GM21447 (cell line): ENCODE measurements around the gene PROSER2.
"Not testable (repeated sequence)": the region's sequence is repeated elsewhere in the genome, so short reads cannot be mapped to it uniquely, and the experiment has no call there.

ENCODE experiments used
- ATAC-seq: cut with Tn5 transposase; IDR thresholded peaks from one replicate; pipeline ENCODE4 v1.9.1; 2021; ENCODE audit not compliant: unreplicated experiment

The PROSER2 gene

DNA sequence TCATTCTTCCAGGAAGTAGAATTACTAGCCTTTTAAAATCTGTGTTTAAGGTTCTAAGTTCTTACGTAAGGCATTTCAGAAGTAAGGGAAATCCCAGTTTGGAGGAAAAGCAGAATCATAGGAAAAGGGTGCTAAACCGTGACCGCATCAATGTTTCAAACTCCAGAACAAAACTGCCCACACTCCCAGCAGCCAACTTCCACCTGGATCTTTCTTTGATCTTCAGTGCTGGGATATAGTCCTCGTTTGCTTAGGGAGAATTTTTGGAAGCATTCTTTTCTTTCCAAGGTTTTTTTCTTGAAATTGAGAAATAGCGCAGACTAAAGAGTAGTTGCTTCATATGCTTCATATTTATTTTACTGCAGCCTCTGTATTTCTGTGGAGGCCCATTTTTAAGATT is 8.9 kb downstream of the PROSER2 start:
- no peak for ATAC-seq

DNA sequence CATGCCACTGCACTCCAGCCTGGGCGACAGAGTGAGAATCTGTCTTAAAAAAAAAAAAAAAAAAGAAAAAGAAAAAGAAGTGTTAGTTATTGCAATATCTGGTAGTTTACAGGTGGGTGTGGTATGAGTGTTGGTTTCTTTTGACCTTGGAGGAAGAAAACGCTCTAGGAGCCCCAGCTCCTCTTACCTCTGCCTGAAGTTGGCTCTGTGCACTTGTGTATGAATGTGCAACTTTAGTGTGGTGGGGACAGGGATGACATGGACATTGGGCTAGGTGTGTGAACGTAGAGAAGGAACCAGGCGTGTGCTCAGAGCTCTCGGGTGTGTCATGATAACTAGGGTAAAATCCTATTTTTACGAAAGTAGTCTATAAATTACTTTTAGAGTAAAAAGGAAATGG is 11.9 kb downstream of the PROSER2 start:
- ATAC-seq: no peak

DNA sequence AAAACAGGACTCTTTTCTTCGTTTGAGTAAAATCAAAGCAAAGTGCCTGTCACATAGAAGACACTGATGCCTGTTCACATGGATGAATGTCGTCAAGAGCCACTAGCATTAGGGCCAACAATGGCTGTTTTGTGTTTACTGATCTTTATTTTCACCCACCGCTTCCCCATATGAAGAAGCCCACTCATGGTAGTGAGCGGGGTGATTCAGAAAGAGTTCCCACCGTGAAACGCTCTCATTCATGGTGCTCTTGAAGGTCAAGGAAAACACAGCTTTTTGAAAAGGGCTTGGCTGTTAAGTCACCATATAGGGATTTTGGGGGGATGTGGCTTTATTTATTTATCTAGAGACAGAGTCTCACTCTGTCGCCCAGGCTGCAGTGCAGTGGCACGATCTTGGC is 12.5 kb downstream of the PROSER2 start:
- ATAC-seq: no peak

GRCh38 chr10:11837372-11838161 is 14.4 kb downstream of the PROSER2 start:
- ATAC-seq: no peak

- ATAC-seq: no peak
Measured at GRCh38 chr10:11838298-11838852, 15.2 kb downstream of the PROSER2 start.

GRCh38 chr10:11841375-11841774 is 18.2 kb downstream of the PROSER2 start:
- no peak for ATAC-seq

DNA sequence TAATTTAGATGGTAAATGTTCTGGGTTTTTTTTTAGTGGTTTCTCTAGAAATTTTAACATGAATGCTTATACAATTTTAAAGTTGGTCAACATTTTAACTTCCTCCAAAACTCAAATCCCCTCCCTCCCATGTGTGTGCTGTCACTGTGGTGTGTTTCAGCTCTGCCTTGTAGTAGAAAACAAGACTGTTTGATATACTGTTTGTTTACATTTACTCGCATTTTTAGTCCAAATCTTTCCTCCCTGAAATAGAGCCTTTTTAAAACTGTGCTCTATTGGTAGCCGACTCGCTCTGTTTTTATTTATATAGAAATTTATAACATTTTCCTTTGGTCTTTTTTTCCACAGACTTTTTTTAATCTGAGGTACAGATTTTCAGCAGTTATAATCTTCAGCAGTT is 19.3 kb downstream of the PROSER2 start:
- ATAC-seq: no peak

DNA sequence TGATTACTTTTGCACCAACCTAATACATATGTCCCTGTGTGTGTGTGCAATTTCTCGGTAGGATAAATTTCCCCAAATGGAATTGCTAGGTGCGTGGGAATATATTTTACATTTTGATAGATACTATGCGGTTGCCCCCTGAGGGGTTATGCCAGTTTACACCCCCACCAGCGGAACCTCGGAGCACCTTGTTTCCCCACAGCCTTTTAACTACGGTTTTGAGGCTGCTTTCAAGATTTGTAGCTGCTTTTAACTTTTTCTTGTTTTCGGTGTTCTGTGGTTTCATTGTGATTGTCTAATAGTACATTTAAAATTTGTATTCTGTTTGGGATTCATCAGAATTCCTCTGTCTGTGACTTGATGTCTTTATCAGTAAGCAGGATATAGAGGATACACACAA is 22.0 kb downstream of the PROSER2 start:
- no peak for ATAC-seq

GRCh38 chr10:11846542-11846941 is 23.4 kb downstream of the PROSER2 start:
- ATAC-seq: no peak

GRCh38 chr10:11849277-11849676 is 26.1 kb downstream of the PROSER2 start:
- ATAC-seq: no peak

DNA sequence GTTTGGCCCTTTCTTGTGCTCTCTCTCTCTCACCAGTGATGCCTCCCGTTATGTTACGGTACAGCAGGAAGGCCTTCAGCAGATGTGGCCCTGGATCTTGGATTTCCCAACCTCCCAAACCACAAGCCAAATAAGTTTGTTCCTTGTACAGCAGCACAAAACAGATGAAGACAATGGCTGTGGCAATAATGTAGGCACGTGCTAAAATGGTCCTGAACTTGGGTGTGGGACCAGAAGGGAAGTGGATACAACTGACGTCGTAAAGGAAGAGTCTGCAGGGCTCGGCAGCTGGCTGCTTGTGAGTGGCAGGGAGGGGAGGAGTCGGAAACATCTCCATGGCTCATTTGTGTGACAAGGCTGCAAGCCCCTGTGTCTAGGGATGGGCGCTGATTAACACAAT is 26.8 kb downstream of the PROSER2 start:
- ATAC-seq: no peak

- ATAC-seq: no peak
Measured at GRCh38 chr10:11851910-11852309, 28.8 kb downstream of the PROSER2 start.

- not testable (repeated sequence) for ATAC-seq
Measured at GRCh38 chr10:11852637-11853036, 29.5 kb downstream of the PROSER2 start.

GRCh38 chr10:11853468-11853867 is 30.3 kb downstream of the PROSER2 start:
- ATAC-seq: no peak

DNA sequence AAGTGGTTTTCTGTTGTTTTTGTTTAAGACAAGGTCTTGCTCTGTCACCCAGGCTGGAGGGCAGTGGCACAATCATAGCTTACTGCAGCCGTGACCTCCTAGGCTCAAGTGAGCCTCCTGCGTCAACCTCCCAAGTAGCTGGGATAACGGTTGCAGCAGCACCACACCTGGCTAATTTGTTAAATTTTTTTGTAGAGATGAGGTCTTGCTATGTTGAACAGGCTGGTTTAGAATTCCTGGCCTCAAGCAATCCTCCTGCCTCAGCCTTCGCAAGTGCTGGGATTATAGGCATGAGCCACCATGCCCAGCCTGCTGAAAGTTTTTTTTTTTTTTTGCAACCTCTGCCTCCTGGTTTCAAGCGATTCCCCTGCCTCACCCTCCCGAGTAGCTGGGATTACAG is 31.1 kb downstream of the PROSER2 start:
- ATAC-seq: no peak

- ATAC-seq: no peak
Measured at GRCh38 chr10:11856089-11856488, 32.9 kb downstream of the PROSER2 start.

GRCh38 chr10:11856678-11857077 is 33.5 kb downstream of the PROSER2 start:
- no peak for ATAC-seq

DNA sequence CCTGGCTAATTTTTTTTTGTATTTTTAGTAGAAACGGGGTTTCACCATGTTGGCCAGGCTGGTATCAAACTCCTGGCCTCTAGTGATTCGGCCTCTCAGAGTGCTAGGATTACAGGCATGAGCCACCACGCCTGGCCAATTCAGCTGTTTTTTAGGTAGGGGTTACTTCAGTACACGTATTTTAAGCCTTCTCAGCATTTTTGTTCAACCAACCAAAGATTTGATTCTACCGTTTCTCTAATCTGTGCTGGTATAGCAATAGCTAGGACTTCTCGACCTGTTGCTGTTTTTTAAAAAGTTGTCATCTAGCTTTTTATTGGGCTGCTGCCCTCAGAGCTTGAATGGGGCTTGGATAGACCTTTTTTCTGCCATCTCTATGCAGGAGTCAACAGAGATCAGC is 34.9 kb downstream of the PROSER2 start:
- no peak for ATAC-seq

- ATAC-seq: no peak
Measured at GRCh38 chr10:11861341-11861740, 38.2 kb downstream of the PROSER2 start.

- no peak for ATAC-seq
Measured at GRCh38 chr10:11861811-11862428, 38.8 kb downstream of the PROSER2 start.

DNA sequence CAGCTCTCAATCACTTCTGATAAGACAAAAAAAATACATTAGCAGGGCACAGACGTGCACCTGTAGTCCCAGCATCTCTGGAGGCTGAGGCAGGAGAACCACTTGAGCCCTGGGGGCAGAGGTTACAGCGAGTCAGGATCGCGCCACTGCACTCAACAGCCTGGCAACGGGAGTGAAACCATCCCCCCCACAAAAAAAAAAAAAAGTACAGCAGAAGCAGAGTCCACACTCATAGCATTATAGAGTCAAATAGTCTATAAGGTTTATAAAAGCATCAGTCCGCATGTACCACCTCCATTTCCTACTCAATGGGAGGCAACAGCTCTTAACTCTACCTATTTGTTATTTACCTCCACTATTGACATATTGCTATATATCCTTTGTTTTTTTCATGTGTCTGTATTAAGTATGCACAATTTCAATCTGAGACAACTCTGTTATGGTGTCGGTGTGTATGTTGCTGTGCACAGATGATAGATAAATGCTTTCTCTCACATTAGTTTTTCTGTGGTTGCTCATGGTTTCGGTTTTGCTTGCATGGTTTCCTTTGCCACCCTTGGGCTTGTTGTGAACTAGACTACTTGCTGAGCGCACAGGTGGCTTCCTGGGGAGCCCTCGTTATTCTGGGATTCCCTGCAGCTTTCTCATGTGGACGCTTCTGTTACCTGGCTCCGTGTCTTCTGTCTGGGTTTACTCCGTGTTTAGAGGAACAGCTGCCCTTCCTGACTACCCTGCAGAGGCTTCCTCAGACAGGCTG is 40.4 kb downstream of the PROSER2 start:
- ATAC-seq: peak; percentile 98

GRCh38 chr10:11864727-11865126 is 41.6 kb downstream of the PROSER2 start:
- no peak for ATAC-seq
